Measurements from ENCODE around the gene LPIN1.
"Not testable (repeated sequence)": the region's sequence is repeated elsewhere in the genome, so short reads cannot be mapped to it uniquely, and the experiment has no call there.

DNA sequence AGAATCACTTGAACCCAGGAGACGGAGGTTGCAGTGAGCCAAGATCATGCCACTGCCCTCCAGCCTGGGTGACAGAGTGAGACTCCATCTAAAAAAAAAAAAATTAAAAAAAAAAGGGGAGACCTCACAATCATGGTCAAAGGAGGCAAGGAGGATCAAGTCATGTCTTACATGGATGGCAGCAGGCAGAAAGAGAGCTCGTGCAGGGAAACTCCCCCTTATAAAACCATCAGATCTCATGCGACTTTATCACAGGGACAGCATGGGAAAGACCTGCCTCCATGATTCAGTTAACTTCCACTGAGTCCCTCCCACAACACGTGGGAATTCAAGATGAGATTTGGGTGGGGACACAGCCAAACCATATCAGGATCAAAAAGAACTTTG, 75.9 kb downstream of the LPIN1 start:
- TF ChIP-seq, protein P1, sequence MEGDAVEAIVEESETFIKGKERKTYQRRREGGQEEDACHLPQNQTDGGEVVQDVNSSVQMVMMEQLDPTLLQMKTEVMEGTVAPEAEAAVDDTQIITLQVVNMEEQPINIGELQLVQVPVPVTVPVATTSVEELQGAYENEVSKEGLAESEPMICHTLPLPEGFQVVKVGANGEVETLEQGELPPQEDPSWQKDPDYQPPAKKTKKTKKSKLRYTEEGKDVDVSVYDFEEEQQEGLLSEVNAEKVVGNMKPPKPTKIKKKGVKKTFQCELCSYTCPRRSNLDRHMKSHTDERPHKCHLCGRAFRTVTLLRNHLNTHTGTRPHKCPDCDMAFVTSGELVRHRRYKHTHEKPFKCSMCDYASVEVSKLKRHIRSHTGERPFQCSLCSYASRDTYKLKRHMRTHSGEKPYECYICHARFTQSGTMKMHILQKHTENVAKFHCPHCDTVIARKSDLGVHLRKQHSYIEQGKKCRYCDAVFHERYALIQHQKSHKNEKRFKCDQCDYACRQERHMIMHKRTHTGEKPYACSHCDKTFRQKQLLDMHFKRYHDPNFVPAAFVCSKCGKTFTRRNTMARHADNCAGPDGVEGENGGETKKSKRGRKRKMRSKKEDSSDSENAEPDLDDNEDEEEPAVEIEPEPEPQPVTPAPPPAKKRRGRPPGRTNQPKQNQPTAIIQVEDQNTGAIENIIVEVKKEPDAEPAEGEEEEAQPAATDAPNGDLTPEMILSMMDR (IDR thresholded peaks at IDR 0.05), result not testable (repeated sequence)
- TF ChIP-seq POLR2A, POLR2AphosphoS5 (IDR thresholded peaks at IDR 0.05): not testable (repeated sequence)

Measured in breast epithelium (tissue), 3 donors.